K562 (cell line): ENCODE measurements around the gene POC5. TPM values are rescaled to one million over a fixed set of nuclear protein-coding genes. Genes with fewer than 3 reads are reported as not detected.

Source experiments
- ATAC-seq: fragments of 200-7000 bp; cut with Tn5 transposase; 3 replicates; pipeline ENCODE4 v1.9.1; 2020; ENCODE audit warnings: moderate library complexity
- BruUV-seq: library from RNA; stranded (reverse); fragments of 400-500 nt; replicated peaks from 2 replicates; lab custom pipeline; 2021; lab: Mats Ljungman, UMichigan
- CTCF ChIA-PET: fragments of 300-600 bp; formaldehyde crosslinking; extraction: SDS; loops from one replicate; lab custom pipeline; 2021; ENCODE audit warnings: low intra/inter-chr PET ratio; lab: Yijun Ruan, JAX
- POLR2A ChIA-PET: fragments of 300-600, 350-650 bp; sonication (Branson Sonifier 250); formaldehyde crosslinking; extraction: SDS; loops from one replicate; lab custom pipeline; 2021; ENCODE audit warnings: antibody characterized with exemption, inconsistent platforms; lab: Yijun Ruan, JAX
- DNase-seq, 4 experiments: peaks; one replicate each; pipeline versions ENCODE4 v3.0.0 to v3.0.0-alpha.2; 2011 to 2018; ENCODE audit warnings: low spot score in 3 of 4, mixed read lengths in 3 of 4; ENCODE audit errors: extremely low read depth in 1 of 4
- FAIRE-seq: peaks from 2 replicates; lab custom pipeline; 2011; peaks lifted over from hg19 to GRCh38; lab: Jason Lieb, UNC
- H2AFZ ChIP-seq: 2 replicates; pipeline ENCODE4 v1.6.0; 2011; ENCODE audit warnings: low read depth, low read length, control low read depth, inconsistent platforms
- H3K27ac ChIP-seq: fragments of 200-600 bp; 3 replicates; pipeline ENCODE4 v1.8.0; 2011; ENCODE audit warnings: low read depth, mild to moderate bottlenecking, control low read depth, inconsistent platforms, low read length, moderate library complexity, mixed read lengths; ENCODE audit errors: extremely low read depth
- H3K27me3 ChIP-seq, 2 experiments: fragments of 300-600 bp in 1 of 2; 2 replicates in 1 of 2; 3 replicates in 1 of 2; pipeline versions ENCODE4 v1.6.0 to v1.8.0; 2011; ENCODE audit warnings: inconsistent platforms in 2 of 2, low read length in 2 of 2, mild to moderate bottlenecking in 1 of 2, mixed read lengths in 1 of 2, moderate library complexity in 1 of 2; ENCODE audit not compliant: control insufficient read depth in 2 of 2, insufficient read depth in 2 of 2
- H3K36me3 ChIP-seq: fragments of 300-600 bp; 3 replicates; pipeline ENCODE4 v1.8.0; 2011; ENCODE audit warnings: mild to moderate bottlenecking, low read length, inconsistent platforms; ENCODE audit not compliant: control insufficient read depth, insufficient read depth
- H3K4me1 ChIP-seq, 2 experiments: fragments of 200-600 bp in 1 of 2; replicated peaks in 1 of 2; 2 replicates in 1 of 2; 3 replicates in 1 of 2; pipeline versions ENCODE4 v1.5.1 to v1.8.0; 2011; ENCODE audit warnings: inconsistent platforms in 2 of 2, low read length in 2 of 2, mild to moderate bottlenecking in 1 of 2, mixed read lengths in 1 of 2, moderate library complexity in 1 of 2; ENCODE audit not compliant: control insufficient read depth in 2 of 2, insufficient read depth in 2 of 2
- H3K4me2 ChIP-seq: 2 replicates; pipeline ENCODE4 v1.6.1; 2011; ENCODE audit warnings: low read length, control low read depth, inconsistent platforms, mixed read lengths; ENCODE audit not compliant: insufficient read depth
- H3K4me3 ChIP-seq: fragments of 200-600 bp; sonication (generic), shearing (Covaris generic); 2 replicates; pipeline ENCODE4 v1.5.1; 2016; ENCODE audit warnings: control low read depth, inconsistent platforms
- H3K79me2 ChIP-seq: fragments of 200-600 bp; 3 replicates; pipeline ENCODE4 v1.8.0; 2011; ENCODE audit warnings: low read length, inconsistent platforms; ENCODE audit not compliant: control insufficient read depth, insufficient read depth
- H3K9ac ChIP-seq, 2 experiments: 2 replicates each; pipeline versions ENCODE4 v1.6.0 to v1.6.1; 2011; ENCODE audit warnings: low read depth in 2 of 2, low read length in 2 of 2, control low read depth in 1 of 2, inconsistent platforms in 1 of 2, mild to moderate bottlenecking in 1 of 2, mixed read lengths in 1 of 2; ENCODE audit not compliant: insufficient read depth in 1 of 2
- H3K9me1 ChIP-seq: one replicate; pipeline ENCODE4 v1.6.0; 2011; ENCODE audit warnings: inconsistent platforms, mild to moderate bottlenecking, low read length, moderate library complexity; ENCODE audit not compliant: control insufficient read depth, insufficient read depth
- H3K9me3 ChIP-seq: replicated peaks from 2 replicates; pipeline ENCODE4 v1.5.1; 2011; ENCODE audit warnings: low read depth, low read length, inconsistent platforms; ENCODE audit not compliant: control insufficient read depth, insufficient read depth
- H4K20me1 ChIP-seq: replicated peaks from 2 replicates; pipeline ENCODE4 v1.6.1; 2011; ENCODE audit warnings: low read length, inconsistent platforms, mixed read lengths; ENCODE audit not compliant: control insufficient read depth, insufficient read depth
- CHD1 ChIP-seq: fragments of 200-600 bp; sonication (generic); IDR thresholded peaks from one replicate; pipeline ENCODE4 v1.6.1; 2012; ENCODE audit warnings: mild to moderate bottlenecking, moderate library complexity, low read length, inconsistent platforms
- EP300 ChIP-seq: IDR thresholded peaks from 2 replicates; pipeline ENCODE4 v1.6.1; 2012; ENCODE audit warnings: low read length, improper control_type of control experiment
- GTF2A2 ChIP-seq: IDR thresholded peaks from 2 replicates; pipeline ENCODE4 v1.6.1; 2016; ENCODE audit warnings: mild to moderate bottlenecking, missing genetic modification characterization, missing compliant biosample characterization
- KLF6 ChIP-seq: fragments of 250-450 bp; sonication (Bioruptor Pico); IDR thresholded peaks from 2 replicates; pipeline ENCODE4 v1.4.0; 2020; ENCODE audit warnings: mild to moderate bottlenecking, moderate library complexity, borderline replicate concordance
- NCOR1 ChIP-seq: fragments of 450-650 bp; IDR thresholded peaks from 2 replicates; pipeline ENCODE4 v1.6.1; 2016; ENCODE audit warnings: mild to moderate bottlenecking, moderate library complexity
- WGBS: fragments of 100-300 bp; shearing (Covaris generic); methylation state at CpG from one replicate; pipeline ENCODE4 v1.1.6; 2016; ENCODE audit warnings: low coverage, mixed read lengths; ENCODE audit not compliant: insufficient coverage; ENCODE audit errors: missing lambda C conversion rate; 5-methylcytosine and 5-hydroxymethylcytosine counted together
- in situ Hi-C: fragments of 300-500 bp; cut with MboI; formaldehyde crosslinking; loops from 4 replicates; pipeline ENCODE4 v1.15.0; 2018; ENCODE audit warnings: inconsistent platforms, mixed read lengths
- intact Hi-C: fragments of 100-400 bp; cut with micrococcal nuclease; formaldehyde crosslinking; loops from 2 replicates; pipeline ENCODE4 v1.14.2; 2022
- polyA plus RNA-seq, 8 experiments: library from polyadenylated mRNA; depleted of rRNA in 4 of 8; stranded (reverse) in 5 of 8; unstranded in 3 of 8; fragments of >200 nt; fragmentation: Nextera tagmentation in 2 of 8; fragmentation: Illumina TruSeq in 1 of 8; extraction: Ambion mirVana in 2 of 8; extraction: Trizol in 1 of 8; gene quantifications; 2 replicates each; pipeline versions ENCODE4 v1.2.1 to v1.2.3, GENCODE V29; 2011 to 2014; ENCODE audit warnings: inconsistent platforms in 1 of 8, missing spikeins in 1 of 8
- total RNA-seq, 7 experiments: library from RNA; depleted of rRNA in 6 of 7; stranded (reverse); fragments of >200 nt in 6 of 7; fragmentation: Illumina TruSeq in 2 of 7; extraction: Trizol in 2 of 7; gene quantifications; 2 replicates each; pipeline versions ENCODE4 v1.2.1 to v1.2.3, GENCODE V29; 2011 to 2021; ENCODE audit warnings: low replicate concordance in 1 of 7
- TF ChIP-seq, protein P1 (sequence below): sonication (generic); formaldehyde crosslinking; IDR thresholded peaks from 2 replicates; pipeline ENCODE4 v1.8.0; 2022; ENCODE audit warnings: mild to moderate bottlenecking, missing genetic modification reagents, borderline replicate concordance
- TF ChIP-seq, protein P2 (sequence below): fragments of 250-450 bp; sonication (Bioruptor Pico); IDR thresholded peaks from 2 replicates; pipeline ENCODE4 v1.4.0; 2020; ENCODE audit warnings: mild to moderate bottlenecking, moderate library complexity, borderline replicate concordance

The POC5 gene
- total and polyA plus RNA-seq, 9 of the 15 experiments (the other 6 are each of a cell fraction or from before 2014, with no cell fraction given) = 14.5 to 38.2 (median 27.0) TPM

GRCh38 chr5:75672616-75673015 lies 44.6 kb downstream of the POC5 start:
- no TSS peak for BruUV-seq
- no peak overlapping the region for H3K4me3 ChIP-seq
- H3K36me3 ChIP-seq = peaks cover 36% of the 10 kb centered on the region; the same call in 2 of the 3 replicates
- no peaks in the 10 kb centered on the region for H3K27me3 ChIP-seq
- no peaks in the 10 kb centered on the region for H3K9me1 ChIP-seq
- no peak for DNase-seq
- no peak overlapping the region for H3K9ac ChIP-seq
- POLR2A ChIA-PET = no interaction called here
- no peaks in the 10 kb centered on the region for H3K9me3 ChIP-seq
- in situ Hi-C loops = no loop called here
- no peak for TF ChIP-seq KLF6 (CRISPR knock-in tag)
- TF ChIP-seq, all 486 proteins: peak for 0
- peaks cover 5 to 18% of the 10 kb centered on the region in 2 experiments; a peak in 3 of 5 replicates for H3K4me1 ChIP-seq
- H4K20me1 ChIP-seq = no peaks in the 10 kb centered on the region
- ATAC-seq (no peak), FAIRE-seq (no peak)
- no peak overlapping the region for H3K27ac ChIP-seq
- CTCF ChIA-PET = no interaction called here
- H3K4me2 ChIP-seq = no peak overlapping the region
- no peaks in the 10 kb centered on the region for H3K79me2 ChIP-seq
- intact Hi-C loops = no loop called here
- WGBS = 92% methylated on average over 3 of the region's 3 CpGs
- H2AFZ ChIP-seq = no peak overlapping the region

- BruUV-seq = no TSS peak
- CTCF ChIA-PET = no interaction called here
- Histone ChIP-seq H3K79me2 (no peaks in the 10 kb centered on the region), H3K9ac (no peak overlapping the region), H3K27me3 (no peaks in the 10 kb centered on the region), H2AFZ (no peak overlapping the region), H3K4me3 (no peak overlapping the region), H3K4me2 (no peak overlapping the region), H3K9me1 (no peaks in the 10 kb centered on the region), H3K36me3 (peaks cover 31% of the 10 kb centered on the region; the same call in 2 of the 3 replicates), H3K9me3 (no peaks in the 10 kb centered on the region), H4K20me1 (no peaks in the 10 kb centered on the region), H3K4me1 (peaks cover 5 to 18% of the 10 kb centered on the region in 2 experiments; a peak in 3 of 5 replicates), H3K27ac (no peak overlapping the region)
- DNase-seq (no peak), FAIRE-seq (no peak), ATAC-seq (no peak)
- POLR2A ChIA-PET = no interaction called here
- in situ Hi-C loops (no loop called here), intact Hi-C loops (no loop called here)
- WGBS = 64% methylated on average over 2 of the region's 2 CpGs
- no peak for TF ChIP-seq EP300
- TF ChIP-seq, protein P1, sequence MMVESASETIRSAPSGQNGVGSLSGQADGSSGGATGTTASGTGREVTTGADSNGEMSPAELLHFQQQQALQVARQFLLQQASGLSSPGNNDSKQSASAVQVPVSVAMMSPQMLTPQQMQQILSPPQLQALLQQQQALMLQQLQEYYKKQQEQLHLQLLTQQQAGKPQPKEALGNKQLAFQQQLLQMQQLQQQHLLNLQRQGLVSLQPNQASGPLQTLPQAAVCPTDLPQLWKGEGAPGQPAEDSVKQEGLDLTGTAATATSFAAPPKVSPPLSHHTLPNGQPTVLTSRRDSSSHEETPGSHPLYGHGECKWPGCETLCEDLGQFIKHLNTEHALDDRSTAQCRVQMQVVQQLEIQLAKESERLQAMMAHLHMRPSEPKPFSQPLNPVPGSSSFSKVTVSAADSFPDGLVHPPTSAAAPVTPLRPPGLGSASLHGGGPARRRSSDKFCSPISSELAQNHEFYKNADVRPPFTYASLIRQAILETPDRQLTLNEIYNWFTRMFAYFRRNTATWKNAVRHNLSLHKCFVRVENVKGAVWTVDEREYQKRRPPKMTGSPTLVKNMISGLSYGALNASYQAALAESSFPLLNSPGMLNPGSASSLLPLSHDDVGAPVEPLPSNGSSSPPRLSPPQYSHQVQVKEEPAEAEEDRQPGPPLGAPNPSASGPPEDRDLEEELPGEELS (CRISPR knock-in tag) = no peak
- TF ChIP-seq NCOR1 = no peak
- TF ChIP-seq, protein P2, sequence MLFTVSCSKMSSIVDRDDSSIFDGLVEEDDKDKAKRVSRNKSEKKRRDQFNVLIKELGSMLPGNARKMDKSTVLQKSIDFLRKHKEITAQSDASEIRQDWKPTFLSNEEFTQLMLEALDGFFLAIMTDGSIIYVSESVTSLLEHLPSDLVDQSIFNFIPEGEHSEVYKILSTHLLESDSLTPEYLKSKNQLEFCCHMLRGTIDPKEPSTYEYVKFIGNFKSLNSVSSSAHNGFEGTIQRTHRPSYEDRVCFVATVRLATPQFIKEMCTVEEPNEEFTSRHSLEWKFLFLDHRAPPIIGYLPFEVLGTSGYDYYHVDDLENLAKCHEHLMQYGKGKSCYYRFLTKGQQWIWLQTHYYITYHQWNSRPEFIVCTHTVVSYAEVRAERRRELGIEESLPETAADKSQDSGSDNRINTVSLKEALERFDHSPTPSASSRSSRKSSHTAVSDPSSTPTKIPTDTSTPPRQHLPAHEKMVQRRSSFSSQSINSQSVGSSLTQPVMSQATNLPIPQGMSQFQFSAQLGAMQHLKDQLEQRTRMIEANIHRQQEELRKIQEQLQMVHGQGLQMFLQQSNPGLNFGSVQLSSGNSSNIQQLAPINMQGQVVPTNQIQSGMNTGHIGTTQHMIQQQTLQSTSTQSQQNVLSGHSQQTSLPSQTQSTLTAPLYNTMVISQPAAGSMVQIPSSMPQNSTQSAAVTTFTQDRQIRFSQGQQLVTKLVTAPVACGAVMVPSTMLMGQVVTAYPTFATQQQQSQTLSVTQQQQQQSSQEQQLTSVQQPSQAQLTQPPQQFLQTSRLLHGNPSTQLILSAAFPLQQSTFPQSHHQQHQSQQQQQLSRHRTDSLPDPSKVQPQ (CRISPR knock-in tag) = no peak
- no peak for TF ChIP-seq GTF2A2 (tag)
- no peak for TF ChIP-seq CHD1
Measured at GRCh38 chr5:75671506-75671905, 45.7 kb downstream of the POC5 start.
